ENCODE results near the gene PTGER4. TPM values are rescaled to one million over a fixed set of nuclear protein-coding genes. Genes with fewer than 3 reads are reported as not detected.

PTGER4 gene
- total RNA-seq, 1 donor from 2014 or later, result 19.4 TPM

- no peak for DNase-seq (ENCODE audit: extremely low spot score in 2 of 2)
- Histone ChIP-seq H3K27ac (peak overlapping the region; percentile 84), H3K36me3 (no peaks in the 10 kb centered on the region), H3K4me3 (peak overlapping the region; percentile 69 to 81), H3K27me3 (no peaks in the 10 kb centered on the region), H3K4me1 (peaks cover 38% of the 10 kb centered on the region), H3K9me3 (no peaks in the 10 kb centered on the region)
- intact Hi-C loops (cut with DNase I), result loop anchor here (10.0 kb wide), 2 partner anchors 967 to 1097 kb away; no protein-coding TSS in a partner anchor
- TF ChIP-seq CTCF (IDR thresholded peaks at IDR 0.05) (no peak), POLR2A (IDR thresholded peaks at IDR 0.05) (no peak), POLR2AphosphoS5 (IDR thresholded peaks at IDR 0.05; ENCODE audit: insufficient read depth in 1 of 2, low read depth in 1 of 2) (no peak)
Measured at GRCh38 chr5:40681363-40682153, 1.8 kb downstream of the PTGER4 start.

- intact Hi-C loops (cut with DNase I), result loop anchor here (10.0 kb wide), 2 partner anchors 968 to 1098 kb away; no protein-coding TSS in a partner anchor
Measured at GRCh38 chr5:40682154-40683017, 2.7 kb downstream of the PTGER4 start.

GRCh38 chr5:40683305-40683704 is 3.6 kb downstream of the PTGER4 start:
- H3K36me3 ChIP-seq, result no peaks in the 10 kb centered on the region
- intact Hi-C loops (cut with DNase I), result loop anchor here (10.0 kb wide), 2 partner anchors 969 to 1099 kb away; no protein-coding TSS in a partner anchor
- DNase-seq (ENCODE audit: extremely low spot score in 2 of 2), result no peak
- H3K9me3 ChIP-seq, result no peaks in the 10 kb centered on the region
- H3K4me1 ChIP-seq, result peaks cover 30% of the 10 kb centered on the region
- H3K27me3 ChIP-seq, result no peaks in the 10 kb centered on the region
- H3K27ac ChIP-seq, result peak overlapping the region; percentile 84
- TF ChIP-seq POLR2AphosphoS5 (IDR thresholded peaks at IDR 0.05; ENCODE audit: insufficient read depth in 1 of 2, low read depth in 1 of 2), result no peak
- no peak for TF ChIP-seq POLR2A (IDR thresholded peaks at IDR 0.05)
- TF ChIP-seq CTCF (IDR thresholded peaks at IDR 0.05), result no peak
- H3K4me3 ChIP-seq, result peak overlapping the region; percentile 14 to 81

More at GRCh38 chr5:40682154-40683017, 2.7 kb downstream of the PTGER4 start:
- Histone ChIP-seq H3K36me3 (no peaks in the 10 kb centered on the region), H3K9me3 (no peaks in the 10 kb centered on the region), H3K27ac (peak overlapping the region; percentile 84), H3K4me3 (peak overlapping the region; percentile 69 to 81), H3K4me1 (peaks cover 36% of the 10 kb centered on the region), H3K27me3 (no peaks in the 10 kb centered on the region)
- TF ChIP-seq POLR2A (IDR thresholded peaks at IDR 0.05) (no peak), POLR2AphosphoS5 (IDR thresholded peaks at IDR 0.05; ENCODE audit: insufficient read depth in 1 of 2, low read depth in 1 of 2) (no peak), CTCF (IDR thresholded peaks at IDR 0.05) (no peak)
- no peak for DNase-seq (ENCODE audit: extremely low spot score in 2 of 2)

- Histone ChIP-seq H3K9me3 (no peaks in the 10 kb centered on the region), H3K27ac (no peak overlapping the region), H3K27me3 (no peaks in the 10 kb centered on the region), H3K4me1 (peaks cover 35% of the 10 kb centered on the region), H3K4me3 (peak overlapping the region in 1 of 2 donors; percentile 1), H3K36me3 (no peaks in the 10 kb centered on the region)
- TF ChIP-seq CTCF (IDR thresholded peaks at IDR 0.05), result no peak
- TF ChIP-seq POLR2A (IDR thresholded peaks at IDR 0.05), result no peak
- no peak for TF ChIP-seq POLR2AphosphoS5 (IDR thresholded peaks at IDR 0.05; ENCODE audit: insufficient read depth in 1 of 2, low read depth in 1 of 2)
- no peak for DNase-seq (ENCODE audit: extremely low spot score in 2 of 2)
- intact Hi-C loops (cut with DNase I), result loop anchor here (5.0 to 10.0 kb wide), 3 partner anchors 738 to 1100 kb away; no protein-coding TSS in a partner anchor
Measured at GRCh38 chr5:40685193-40685592, 5.5 kb downstream of the PTGER4 start.
